Cardiac fibroblast (primary cell): ENCODE data around the gene SIGLEC14.
"Not testable (repeated sequence)": the region's sequence is repeated elsewhere in the genome, so short reads cannot be mapped to it uniquely, and the experiment has no call there.

ENCODE experiments used
- DNase-seq, 2 donors: peaks; one replicate each; pipeline versions ENCODE4 v3.0.0 to v3.0.0-alpha.2; 2010; ENCODE audit warnings: low read depth in 2 of 2
- H3K4me3 ChIP-seq, 2 donors: replicated peaks in 1 of 2; 1 replicate in 1 of 2; 2 replicates in 1 of 2; pipeline ENCODE4 v1.5.1; 2011; ENCODE audit warnings: low read depth in 2 of 2, low read length in 2 of 2, mild to moderate bottlenecking in 2 of 2, moderate library complexity in 1 of 2
- TF ChIP-seq, protein P1 (sequence below): IDR thresholded peaks from one replicate; pipeline ENCODE4 v1.5.1; 2011; ENCODE audit warnings: low read depth, mild to moderate bottlenecking, low read length, inconsistent platforms

The SIGLEC14 gene

DNA sequence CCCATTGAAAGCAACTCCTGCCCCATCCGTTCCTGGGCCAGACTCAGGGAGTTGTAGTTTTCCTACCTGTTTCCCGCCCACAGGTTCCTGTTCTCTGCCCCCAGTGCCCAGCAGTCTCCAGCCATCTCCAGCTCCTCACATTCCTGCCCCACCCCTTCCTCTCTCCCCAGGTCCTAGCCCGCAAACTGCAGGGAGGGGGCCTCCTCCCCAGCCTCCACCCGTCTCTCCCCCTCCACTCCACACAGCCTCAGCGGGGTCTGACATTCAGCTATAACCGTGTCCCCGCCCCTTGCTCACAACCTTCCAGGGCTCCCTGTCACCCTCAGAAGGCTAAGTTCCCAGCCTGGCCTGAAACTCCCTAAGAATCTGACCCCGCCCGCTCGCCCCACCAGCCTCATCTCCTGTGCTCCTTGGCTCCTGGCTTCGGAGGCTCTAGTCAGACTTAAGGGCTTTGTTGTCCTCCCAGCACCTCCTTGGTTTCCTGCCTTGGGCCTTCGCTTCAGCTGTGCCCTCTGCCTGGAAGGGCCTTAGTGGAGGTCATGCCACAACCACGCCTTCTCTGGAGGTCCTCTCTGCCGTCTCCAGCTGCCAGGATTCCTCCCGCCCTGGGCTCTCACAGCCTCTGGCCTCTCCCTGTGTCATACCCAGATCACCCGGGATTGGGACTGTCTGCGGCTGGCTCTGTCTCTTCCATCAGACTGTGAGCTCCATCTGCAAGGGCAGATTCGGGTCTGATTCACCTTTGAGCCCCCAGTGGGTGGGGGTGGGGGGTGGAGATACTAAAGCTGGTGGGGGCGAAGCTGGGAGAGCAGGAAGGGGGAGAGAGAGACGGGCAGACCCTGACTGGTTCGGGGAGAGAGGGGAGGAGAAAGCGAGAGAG lies 41.4 kb upstream of the SIGLEC14 start:
- peak overlapping the region; percentile 52 to 86 for H3K4me3 ChIP-seq
- TF ChIP-seq, protein P1, sequence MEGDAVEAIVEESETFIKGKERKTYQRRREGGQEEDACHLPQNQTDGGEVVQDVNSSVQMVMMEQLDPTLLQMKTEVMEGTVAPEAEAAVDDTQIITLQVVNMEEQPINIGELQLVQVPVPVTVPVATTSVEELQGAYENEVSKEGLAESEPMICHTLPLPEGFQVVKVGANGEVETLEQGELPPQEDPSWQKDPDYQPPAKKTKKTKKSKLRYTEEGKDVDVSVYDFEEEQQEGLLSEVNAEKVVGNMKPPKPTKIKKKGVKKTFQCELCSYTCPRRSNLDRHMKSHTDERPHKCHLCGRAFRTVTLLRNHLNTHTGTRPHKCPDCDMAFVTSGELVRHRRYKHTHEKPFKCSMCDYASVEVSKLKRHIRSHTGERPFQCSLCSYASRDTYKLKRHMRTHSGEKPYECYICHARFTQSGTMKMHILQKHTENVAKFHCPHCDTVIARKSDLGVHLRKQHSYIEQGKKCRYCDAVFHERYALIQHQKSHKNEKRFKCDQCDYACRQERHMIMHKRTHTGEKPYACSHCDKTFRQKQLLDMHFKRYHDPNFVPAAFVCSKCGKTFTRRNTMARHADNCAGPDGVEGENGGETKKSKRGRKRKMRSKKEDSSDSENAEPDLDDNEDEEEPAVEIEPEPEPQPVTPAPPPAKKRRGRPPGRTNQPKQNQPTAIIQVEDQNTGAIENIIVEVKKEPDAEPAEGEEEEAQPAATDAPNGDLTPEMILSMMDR = no peak
- peak; percentile 67 to 79 for DNase-seq

DNA sequence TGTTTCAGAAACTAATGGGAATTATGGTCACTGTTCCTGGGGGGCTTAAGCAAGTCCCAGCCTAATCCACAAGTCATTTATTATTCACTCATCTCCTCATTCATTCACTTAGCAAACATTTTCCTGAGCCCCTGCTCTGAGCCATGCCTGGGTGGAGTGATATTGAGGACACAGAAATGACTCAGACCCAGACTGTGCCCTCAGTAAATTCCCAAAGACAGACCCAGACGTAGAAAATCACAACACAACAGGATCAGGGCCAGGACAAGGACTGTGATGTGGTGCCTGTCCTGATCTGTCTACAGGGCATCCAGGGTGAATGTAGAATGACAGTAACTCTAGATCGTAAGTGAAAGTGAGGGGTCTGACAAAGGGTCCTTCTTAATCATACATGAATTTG lies 39.5 kb upstream of the SIGLEC14 start:
- H3K4me3 ChIP-seq = no peak overlapping the region
- DNase-seq = peak in 1 of 2 donors; percentile 56
- TF ChIP-seq, protein P1 = no peak

DNA sequence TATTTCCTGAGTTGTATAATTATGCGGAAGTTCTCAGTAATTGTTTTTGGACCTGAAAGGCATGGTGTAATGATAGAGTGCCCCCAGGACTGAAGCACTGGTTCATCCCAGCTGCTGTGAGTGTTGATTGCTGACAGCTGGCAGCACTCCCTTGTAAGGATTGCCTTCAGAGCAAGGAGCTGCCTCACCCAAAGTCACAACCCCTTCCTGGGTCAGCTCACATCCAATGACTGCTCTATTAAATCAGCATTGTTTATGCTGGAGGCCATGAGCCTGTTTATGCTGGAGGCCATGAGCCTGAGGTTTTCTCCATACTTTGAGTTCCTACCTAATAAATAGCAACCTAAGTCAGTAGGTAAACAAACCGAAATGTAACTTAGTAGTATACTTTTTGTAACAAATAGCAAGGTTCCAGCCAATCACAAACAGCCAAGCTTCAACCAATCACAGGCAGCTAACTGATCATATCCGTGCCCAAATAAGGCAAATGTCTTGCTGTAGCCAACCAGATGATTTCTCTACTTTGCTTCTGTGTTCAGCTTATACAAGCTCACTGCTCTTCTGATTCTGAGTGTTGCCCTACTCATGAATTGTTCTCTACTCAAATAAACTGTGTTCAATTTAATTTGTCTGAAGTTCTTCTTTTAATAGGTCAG lies 34.8 kb upstream of the SIGLEC14 start:
- H3K4me3 ChIP-seq = no peak overlapping the region
- TF ChIP-seq, protein P1 = no peak
- DNase-seq = peak; percentile 42 to 50

DNA sequence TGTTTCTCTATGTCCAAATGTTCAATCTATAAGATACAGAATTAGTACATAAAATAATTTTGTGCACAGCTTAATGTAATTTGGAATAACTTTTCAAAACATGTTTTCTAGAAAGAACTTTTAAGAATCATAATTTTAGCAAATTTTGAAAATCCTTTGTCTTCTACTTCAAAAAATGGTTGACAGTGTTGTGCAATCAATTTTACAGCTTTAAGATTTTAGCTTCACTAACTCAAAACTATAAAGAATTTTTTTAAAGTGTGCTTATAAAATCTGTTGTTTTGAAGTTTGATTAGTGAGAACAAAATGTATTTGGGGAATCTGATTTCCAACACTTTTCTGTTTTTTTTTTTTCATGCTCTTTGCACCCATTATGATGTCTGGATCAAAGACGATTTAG lies 33.8 kb upstream of the SIGLEC14 start:
- H3K4me3 ChIP-seq = no peak overlapping the region
- DNase-seq = no peak
- TF ChIP-seq, protein P1 = no peak

DNA sequence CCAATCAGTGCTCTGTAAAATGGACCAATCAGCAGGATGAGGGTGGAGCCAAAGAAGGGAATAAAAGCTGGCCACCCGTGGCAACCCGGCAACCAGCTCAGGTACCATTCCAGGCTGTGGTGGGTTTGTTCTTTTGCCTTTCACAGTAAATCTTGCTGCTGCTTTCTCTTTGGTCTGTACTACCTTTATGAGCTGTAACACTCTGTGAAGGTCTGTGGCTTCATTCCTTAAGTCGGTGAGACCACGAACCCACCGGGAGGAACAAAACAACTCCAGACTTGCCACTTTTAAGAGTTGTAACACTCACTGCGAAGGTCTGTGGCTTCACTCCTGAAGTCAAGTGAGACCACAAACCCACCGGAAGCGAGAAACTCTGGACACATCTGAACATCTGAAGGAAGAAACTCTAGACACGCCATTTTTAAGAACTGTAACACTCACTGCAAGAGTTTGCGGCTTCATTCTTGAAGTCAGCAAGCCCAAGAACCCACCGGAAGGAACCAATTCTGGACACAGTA lies 30.0 kb upstream of the SIGLEC14 start:
- no peak overlapping the region for H3K4me3 ChIP-seq
- DNase-seq = no peak
- TF ChIP-seq, protein P1 = no peak

DNA sequence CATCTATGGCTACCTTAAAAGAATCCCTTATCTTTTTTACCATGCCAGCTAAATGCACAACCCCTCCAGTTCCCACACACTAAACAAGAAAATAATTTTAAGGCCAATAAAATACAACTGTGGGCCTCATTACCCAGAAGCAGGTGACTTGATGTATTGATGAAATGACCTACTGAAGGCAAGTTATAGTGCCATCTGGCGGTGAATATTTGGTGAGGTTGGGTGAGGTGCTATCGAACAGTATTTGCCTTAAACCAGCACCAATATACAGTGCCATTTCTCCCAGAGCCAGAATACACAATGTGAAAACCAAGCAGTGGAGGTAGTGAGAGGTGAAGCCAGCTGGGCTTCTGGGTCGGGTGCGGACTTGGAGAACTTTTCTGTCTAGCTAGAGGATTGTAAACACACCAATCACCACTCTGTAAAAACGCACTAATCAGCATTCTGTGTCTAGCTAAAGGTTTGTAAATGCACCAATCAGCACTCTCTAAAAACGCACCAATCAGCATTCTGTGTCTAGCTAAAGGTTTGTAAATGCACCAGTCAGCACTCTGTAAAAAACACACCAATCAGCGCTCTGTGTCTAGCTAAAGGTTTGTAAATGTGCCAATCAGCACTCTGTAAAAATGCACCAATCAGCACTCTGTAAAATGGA lies 29.4 kb upstream of the SIGLEC14 start:
- not testable (repeated sequence) for H3K4me3 ChIP-seq
- TF ChIP-seq, protein P1 = peak; percentile 54
- peak; percentile 36 to 57 for DNase-seq
